ENCODE data around the gene KHSRP. TPM values are rescaled to one million over a fixed set of nuclear protein-coding genes. Genes with fewer than 3 reads are reported as not detected.
A peak's percentile ranks its signal among the peaks of the same experiment; 100 is the strongest.

The KHSRP gene
- total and polyA plus RNA-seq, 2 of the 4 experiments (the other 2 are of a cell fraction), result 31.9 to 93.7 TPM

DNA sequence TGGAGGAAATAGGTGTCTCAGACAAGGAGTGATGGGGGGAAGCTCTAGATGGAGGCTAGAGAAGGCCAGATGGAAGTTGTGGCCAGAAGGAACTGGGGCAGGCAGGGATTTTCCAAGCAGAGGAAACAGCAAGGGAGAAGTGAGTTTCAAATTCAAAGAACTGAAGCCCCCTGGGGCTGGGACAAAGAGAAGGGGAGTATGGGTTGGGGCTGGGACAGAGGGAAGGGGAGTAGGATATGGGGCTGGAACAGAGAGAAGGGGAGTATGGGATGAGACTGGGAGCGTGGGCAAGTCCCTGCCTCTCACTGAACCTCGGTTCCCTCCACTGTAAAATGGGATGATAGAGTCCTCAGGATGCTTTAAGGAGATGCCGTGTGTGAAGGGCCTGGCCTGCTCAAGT is 29.8 kb downstream of the KHSRP start:
- Histone ChIP-seq H4K91ac (ENCODE audit: insufficient read depth, low read depth, low read length) (no peak overlapping the region), H3K9me1 (ENCODE audit: insufficient read depth, low read length) (peaks cover 10% of the 10 kb centered on the region), H4K5ac (ENCODE audit: low read depth, low read length) (no peak overlapping the region), H3K9me3 (ENCODE audit: control insufficient read depth, insufficient read depth, low read length) (no peaks in the 10 kb centered on the region), H3K23ac (ENCODE audit: low read depth, low read length) (no peak overlapping the region), H2AK5ac (ENCODE audit: low read depth, low read length) (no peak overlapping the region), H3K27me3 (ENCODE audit: control insufficient read depth, insufficient read depth, low read length) (no peaks in the 10 kb centered on the region), H3K56ac (ENCODE audit: extremely low read depth, insufficient read depth, low read length) (no peak overlapping the region), H3K14ac (replicated peaks; ENCODE audit: low read depth, low read length) (no peak overlapping the region), H3K27ac (ENCODE audit: insufficient read depth, low read length) (no peak overlapping the region), H2BK120ac (ENCODE audit: low read depth, low read length) (no peak overlapping the region), H2BK5ac (ENCODE audit: low read depth, low read length, poor library complexity, severe bottlenecking) (no peak overlapping the region), H3K4me3 (ENCODE audit: insufficient read depth, low read depth, low read length) (no peak overlapping the region), H3K79me1 (ENCODE audit: low read depth in 1 of 2, low read length in 2 of 2) (peaks cover 9 to 20% of the 10 kb centered on the region in 2 experiments; a peak in 3 of 4 replicates), H3K9ac (ENCODE audit: low read depth, low read length) (no peak overlapping the region), H3K4me2 (ENCODE audit: low read depth, low read length) (no peak overlapping the region), H2AFZ (replicated peaks; ENCODE audit: low read length, poor library complexity) (no peak overlapping the region), H2AK9ac (replicated peaks; ENCODE audit: low read depth, low read length, poor library complexity) (peak overlapping the region; percentile 9), H2BK15ac (ENCODE audit: low read depth, low read length) (no peak overlapping the region), H3K4ac (ENCODE audit: low read depth, low read length) (no peak overlapping the region), H3K4me1 (ENCODE audit: control insufficient read depth, insufficient read depth, low read length) (peaks cover 11% of the 10 kb centered on the region), H4K20me1 (ENCODE audit: insufficient read depth, low read length) (no peaks in the 10 kb centered on the region), H4K8ac (ENCODE audit: low read depth in 2 of 2, low read length in 2 of 2) (peak overlapping the region in 1 of 2 experiments; percentile 53; a peak in 1 of 4 replicates), H3K18ac (ENCODE audit: low read depth, low read length) (no peak overlapping the region), H3K36me3 (ENCODE audit: control insufficient read depth, insufficient read depth, low read length) (peaks cover 7% of the 10 kb centered on the region; the same call in 1 of the 2 replicates), H2BK20ac (ENCODE audit: low read depth, low read length) (no peak overlapping the region)
- TF ChIP-seq SMC3 (IDR thresholded peaks at IDR 0.05; ENCODE audit: low read depth, low read length) (no peak), MAZ (IDR thresholded peaks at IDR 0.05; ENCODE audit: borderline replicate concordance, low read depth, low read length) (no peak), RFX5 (IDR thresholded peaks at IDR 0.05; ENCODE audit: low read depth, low read length) (no peak), RCOR1 (IDR thresholded peaks at IDR 0.05; ENCODE audit: insufficient replicate concordance, low read length) (no peak), BHLHE40 (IDR thresholded peaks at IDR 0.05; ENCODE audit: low read depth, low read length) (no peak), CHD1 (IDR thresholded peaks at IDR 0.05; ENCODE audit: low read depth, low read length) (no peak), CEBPB (IDR thresholded peaks at IDR 0.05; ENCODE audit: low read depth, low read length) (no peak), FOS (IDR thresholded peaks at IDR 0.05; ENCODE audit: low read depth, low read length) (no peak), NFE2L2 (IDR thresholded peaks at IDR 0.05; ENCODE audit: low read depth, low read length) (no peak), MXI1 (IDR thresholded peaks at IDR 0.05; ENCODE audit: borderline replicate concordance, low read depth, low read length) (no peak), POLR2A (IDR thresholded peaks at IDR 0.05; ENCODE audit: low read depth, low read length) (no peak)
- TF ChIP-seq, protein P1, sequence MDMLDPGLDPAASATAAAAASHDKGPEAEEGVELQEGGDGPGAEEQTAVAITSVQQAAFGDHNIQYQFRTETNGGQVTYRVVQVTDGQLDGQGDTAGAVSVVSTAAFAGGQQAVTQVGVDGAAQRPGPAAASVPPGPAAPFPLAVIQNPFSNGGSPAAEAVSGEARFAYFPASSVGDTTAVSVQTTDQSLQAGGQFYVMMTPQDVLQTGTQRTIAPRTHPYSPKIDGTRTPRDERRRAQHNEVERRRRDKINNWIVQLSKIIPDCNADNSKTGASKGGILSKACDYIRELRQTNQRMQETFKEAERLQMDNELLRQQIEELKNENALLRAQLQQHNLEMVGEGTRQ (IDR thresholded peaks at IDR 0.05; ENCODE audit: low read depth, low read length), result no peak
- TF ChIP-seq, protein P2, sequence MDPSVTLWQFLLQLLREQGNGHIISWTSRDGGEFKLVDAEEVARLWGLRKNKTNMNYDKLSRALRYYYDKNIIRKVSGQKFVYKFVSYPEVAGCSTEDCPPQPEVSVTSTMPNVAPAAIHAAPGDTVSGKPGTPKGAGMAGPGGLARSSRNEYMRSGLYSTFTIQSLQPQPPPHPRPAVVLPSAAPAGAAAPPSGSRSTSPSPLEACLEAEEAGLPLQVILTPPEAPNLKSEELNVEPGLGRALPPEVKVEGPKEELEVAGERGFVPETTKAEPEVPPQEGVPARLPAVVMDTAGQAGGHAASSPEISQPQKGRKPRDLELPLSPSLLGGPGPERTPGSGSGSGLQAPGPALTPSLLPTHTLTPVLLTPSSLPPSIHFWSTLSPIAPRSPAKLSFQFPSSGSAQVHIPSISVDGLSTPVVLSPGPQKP (IDR thresholded peaks at IDR 0.05; ENCODE audit: borderline replicate concordance, low read depth, low read length), result no peak
- in situ Hi-C loops (cut with MboI; ENCODE audit: low sequenced_read_pairs) (no loop called here), intact Hi-C loops (cut with micrococcal nuclease) (no loop called here), dilution Hi-C loops (cut with HindIII; ENCODE audit: low sequenced_read_pairs, unreplicated experiment) (no loop called here)
- DNase-seq (no peak), ATAC-seq (ENCODE audit: low read depth) (no peak)
- POLR2A ChIA-PET (ENCODE audit: unreplicated experiment), result no interaction called here
- WGBS, 2 experiments (ENCODE audit: extremely low coverage in 2 of 2, insufficient read length in 1 of 2), result 93% methylated on average over 2 of the region's 3 CpGs; no CpG with 5 or more reads in 1 of the 2 experiments
- no TSS peak for BruUV-seq (replicated peaks)
- CTCF ChIA-PET, result no interaction called here

All from IMR-90 (cell line).